ENCODE measurements around the gene HEATR9.

GRCh38 chr17:35812456-35812855 lies 56.2 kb downstream of the HEATR9 start:
- no peak for TF ChIP-seq CTCF (IDR thresholded peaks at IDR 0.05)
- no peak for TF ChIP-seq EZH2 (IDR thresholded peaks at IDR 0.05; ENCODE audit: borderline replicate concordance, insufficient read depth, low read depth, low read length, poor library complexity, severe bottlenecking)
